ENCODE data around the gene SH3PXD2A.

Gene SH3PXD2A

DNA sequence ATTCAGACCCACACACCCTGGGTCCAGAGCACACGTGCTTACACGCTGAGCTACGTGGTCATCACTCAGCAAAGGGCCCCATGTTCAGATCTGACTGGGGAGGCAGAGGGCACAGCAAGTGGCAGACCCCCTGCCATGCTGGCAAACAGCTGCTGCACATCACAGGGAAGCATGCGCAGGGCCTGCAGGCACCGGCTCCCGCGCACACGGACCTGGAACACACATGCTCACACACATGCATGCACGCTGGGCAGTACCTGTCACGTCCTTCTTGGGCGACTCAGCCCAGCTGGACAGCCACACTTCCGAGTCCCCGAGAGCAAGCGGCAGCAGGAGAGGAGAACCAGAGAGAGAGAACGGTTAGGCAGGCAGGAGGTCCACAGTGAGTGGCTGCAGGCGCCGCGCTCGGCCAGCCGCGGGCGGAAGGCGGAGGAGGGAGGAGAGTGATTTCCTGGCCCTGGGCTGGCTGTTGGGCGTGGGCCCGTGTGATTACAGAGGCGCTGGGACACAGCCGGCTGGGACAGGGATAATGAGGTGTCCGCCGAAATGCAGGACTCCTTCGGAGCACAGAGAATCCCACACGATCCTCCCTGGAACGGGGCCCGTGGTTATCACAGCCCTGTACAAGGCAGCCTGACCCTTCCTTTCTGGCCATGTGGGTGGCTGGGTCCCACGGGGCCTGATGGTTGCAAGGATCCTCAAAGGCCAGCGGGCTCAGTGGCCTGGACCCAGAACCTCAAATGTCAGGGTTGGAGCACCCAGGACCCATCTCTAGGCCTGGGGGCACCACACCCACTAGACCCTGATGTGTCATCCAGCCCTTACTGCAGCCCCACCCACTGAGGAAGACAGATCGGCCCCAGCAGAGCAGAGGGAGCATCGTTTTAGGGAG lies 186.8 kb downstream of the SH3PXD2A start:
- peak overlapping the region; percentile 24 to 54 for H3K4me3 ChIP-seq (replicated peaks in 1 of 2; ENCODE audit: low read depth in 2 of 2, low read length in 2 of 2)
- peak; percentile 66 to 71 for DNase-seq (ENCODE audit: low read depth in 2 of 2)

DNA sequence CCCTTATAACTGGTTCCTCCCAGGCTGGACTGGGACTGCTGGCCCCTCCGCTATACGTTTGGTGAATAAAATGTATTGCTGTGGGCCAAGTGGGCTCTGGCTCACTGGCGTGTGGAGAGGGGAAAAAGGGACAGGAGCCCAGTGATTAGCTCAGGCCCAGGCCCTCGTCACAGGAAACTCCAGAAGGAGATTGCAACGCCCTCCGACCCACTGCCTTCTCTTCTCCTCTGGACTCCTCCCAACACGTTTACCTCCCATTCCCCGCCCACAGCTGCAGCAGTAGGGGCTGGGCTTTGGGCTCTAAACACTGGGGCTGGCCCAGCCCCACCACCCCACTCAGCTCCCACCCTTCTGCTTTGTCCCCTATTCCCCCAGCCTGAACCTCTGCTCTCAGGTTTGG lies 188.0 kb downstream of the SH3PXD2A start:
- peak overlapping the region in 1 of 2 donors; percentile 54 for H3K4me3 ChIP-seq (replicated peaks in 1 of 2; ENCODE audit: low read depth in 2 of 2, low read length in 2 of 2)
- TF ChIP-seq, protein P1, sequence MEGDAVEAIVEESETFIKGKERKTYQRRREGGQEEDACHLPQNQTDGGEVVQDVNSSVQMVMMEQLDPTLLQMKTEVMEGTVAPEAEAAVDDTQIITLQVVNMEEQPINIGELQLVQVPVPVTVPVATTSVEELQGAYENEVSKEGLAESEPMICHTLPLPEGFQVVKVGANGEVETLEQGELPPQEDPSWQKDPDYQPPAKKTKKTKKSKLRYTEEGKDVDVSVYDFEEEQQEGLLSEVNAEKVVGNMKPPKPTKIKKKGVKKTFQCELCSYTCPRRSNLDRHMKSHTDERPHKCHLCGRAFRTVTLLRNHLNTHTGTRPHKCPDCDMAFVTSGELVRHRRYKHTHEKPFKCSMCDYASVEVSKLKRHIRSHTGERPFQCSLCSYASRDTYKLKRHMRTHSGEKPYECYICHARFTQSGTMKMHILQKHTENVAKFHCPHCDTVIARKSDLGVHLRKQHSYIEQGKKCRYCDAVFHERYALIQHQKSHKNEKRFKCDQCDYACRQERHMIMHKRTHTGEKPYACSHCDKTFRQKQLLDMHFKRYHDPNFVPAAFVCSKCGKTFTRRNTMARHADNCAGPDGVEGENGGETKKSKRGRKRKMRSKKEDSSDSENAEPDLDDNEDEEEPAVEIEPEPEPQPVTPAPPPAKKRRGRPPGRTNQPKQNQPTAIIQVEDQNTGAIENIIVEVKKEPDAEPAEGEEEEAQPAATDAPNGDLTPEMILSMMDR (IDR thresholded peaks at IDR 0.05; ENCODE audit: low read depth, low read length) = no peak
- peak; percentile 69 to 92 for DNase-seq (ENCODE audit: low read depth in 2 of 2)

More for the DNA sequence above, 186.8 kb downstream of the SH3PXD2A start:
- TF ChIP-seq, protein P1 (IDR thresholded peaks at IDR 0.05; ENCODE audit: low read depth, low read length) = no peak

DNA sequence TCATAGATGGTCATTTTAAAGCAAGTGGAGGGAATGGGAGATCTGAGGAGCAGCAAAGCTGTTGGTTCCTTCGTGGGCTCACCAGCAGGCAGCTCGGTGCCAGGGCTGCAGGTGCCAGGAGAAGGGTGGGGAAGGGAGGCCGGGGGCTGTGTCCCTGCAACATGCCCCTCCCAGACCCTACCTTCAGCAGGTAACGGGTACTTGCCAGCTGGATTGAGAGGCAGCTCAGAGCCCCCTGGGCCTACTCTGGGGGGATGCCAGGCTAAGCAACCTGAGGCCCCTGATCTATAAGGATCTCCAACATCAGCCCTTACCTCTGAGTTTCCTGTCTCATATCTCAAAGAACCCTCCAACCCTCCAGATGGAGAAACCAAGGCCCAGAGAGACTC lies 188.6 kb downstream of the SH3PXD2A start:
- TF ChIP-seq, protein P1 (IDR thresholded peaks at IDR 0.05; ENCODE audit: low read depth, low read length) = no peak
- DNase-seq (ENCODE audit: low read depth in 2 of 2) = no peak
- H3K4me3 ChIP-seq (replicated peaks in 1 of 2; ENCODE audit: low read depth in 2 of 2, low read length in 2 of 2) = peak overlapping the region in 1 of 2 donors; percentile 54

DNA sequence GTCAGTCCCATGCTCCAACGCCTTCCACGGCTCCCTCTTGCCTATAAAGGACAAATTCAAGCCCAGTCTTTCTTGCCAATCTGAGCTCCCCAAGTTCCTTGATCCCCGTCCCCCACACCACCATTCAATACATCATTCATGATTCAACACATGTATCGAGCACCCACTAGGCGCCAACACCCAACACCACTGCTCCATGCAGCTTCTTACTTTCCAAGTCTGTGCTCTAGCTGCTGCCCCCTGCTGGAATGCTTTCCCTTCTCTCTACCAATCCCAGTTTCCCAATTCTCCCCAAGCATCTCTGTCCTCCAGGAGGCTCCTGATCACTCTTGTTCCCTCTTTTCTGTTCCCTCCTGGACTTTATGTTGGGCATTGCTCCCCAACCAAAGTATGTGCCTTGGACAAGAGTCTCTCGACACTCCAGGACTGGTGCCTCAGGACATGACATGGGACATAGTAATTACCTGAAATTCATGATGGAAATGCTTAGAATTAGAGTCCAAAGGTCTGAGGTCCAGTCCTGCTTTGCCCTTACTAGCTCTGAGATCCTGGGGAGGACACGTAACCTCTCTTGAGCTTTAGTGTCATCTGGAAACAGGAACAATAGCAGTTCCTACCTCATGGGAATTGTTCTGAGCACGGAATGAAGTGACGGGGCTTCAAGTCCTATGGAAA lies 189.2 kb downstream of the SH3PXD2A start:
- TF ChIP-seq, protein P1 (IDR thresholded peaks at IDR 0.05; ENCODE audit: low read depth, low read length) = peak; percentile 73
- no peak overlapping the region for H3K4me3 ChIP-seq (replicated peaks in 1 of 2; ENCODE audit: low read depth in 2 of 2, low read length in 2 of 2)
- peak; percentile 58 to 74 for DNase-seq (ENCODE audit: low read depth in 2 of 2)

DNA sequence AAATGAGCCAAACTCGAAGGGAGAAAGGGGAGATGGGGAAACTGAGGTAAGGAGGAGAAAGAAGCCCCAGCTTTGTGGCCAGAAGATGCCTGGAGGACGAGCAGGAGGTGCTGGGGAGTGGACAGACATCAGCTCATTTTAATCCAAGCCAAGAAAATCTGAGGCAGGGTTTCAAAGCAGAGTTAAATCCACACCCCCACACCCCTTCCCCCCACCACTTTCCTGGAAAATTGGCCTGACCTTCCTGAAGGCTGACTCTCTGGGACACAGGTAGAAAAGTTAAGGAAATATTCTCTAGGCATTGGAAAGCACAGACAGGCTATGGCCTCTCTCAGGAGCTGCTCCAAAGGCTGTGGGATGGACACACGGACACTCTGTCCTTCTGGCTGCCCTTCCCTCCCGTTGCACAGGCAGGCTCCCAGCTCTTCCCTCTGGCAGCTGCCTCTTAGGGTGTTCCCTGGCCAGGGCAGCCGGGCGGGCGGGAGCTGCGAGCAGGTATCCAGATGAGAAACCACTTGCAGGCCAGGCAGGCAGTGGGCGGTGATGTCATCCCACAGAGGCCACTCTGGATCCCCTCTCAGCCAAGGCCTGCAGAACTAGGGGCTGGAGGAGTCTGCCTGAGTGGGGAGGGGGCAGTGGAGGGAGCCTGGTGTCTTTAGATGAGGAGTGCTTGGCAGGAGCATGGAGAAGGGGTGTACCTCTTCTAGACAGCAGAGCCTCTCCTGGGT lies 190.1 kb downstream of the SH3PXD2A start:
- TF ChIP-seq, protein P1 (IDR thresholded peaks at IDR 0.05; ENCODE audit: low read depth, low read length) = no peak
- H3K4me3 ChIP-seq (replicated peaks in 1 of 2; ENCODE audit: low read depth in 2 of 2, low read length in 2 of 2) = no peak overlapping the region
- DNase-seq (ENCODE audit: low read depth in 2 of 2) = no peak

DNA sequence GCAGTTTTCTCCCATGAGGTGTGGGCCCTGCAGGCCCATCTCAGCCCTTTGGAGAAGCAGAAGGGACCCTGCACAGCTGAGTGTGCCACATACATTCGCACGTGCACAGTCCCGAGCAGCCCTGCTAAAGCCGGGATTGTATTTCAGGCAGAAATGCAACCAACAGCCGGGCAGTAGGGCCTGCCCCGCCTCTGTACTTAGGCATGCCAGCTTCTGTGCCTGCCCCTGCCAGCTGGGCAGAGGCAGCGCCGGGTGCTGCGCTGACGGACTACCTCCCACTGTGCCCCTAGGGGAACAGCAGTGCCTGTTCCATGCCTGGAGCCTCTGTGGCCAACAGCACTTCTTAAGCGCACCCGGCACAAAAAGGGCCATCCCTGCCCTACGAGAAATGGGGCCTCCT lies 191.6 kb downstream of the SH3PXD2A start:
- TF ChIP-seq, protein P1 (IDR thresholded peaks at IDR 0.05; ENCODE audit: low read depth, low read length) = no peak
- H3K4me3 ChIP-seq (replicated peaks in 1 of 2; ENCODE audit: low read depth in 2 of 2, low read length in 2 of 2) = no peak overlapping the region
- DNase-seq (ENCODE audit: low read depth in 2 of 2) = no peak

Measured in cardiac fibroblast (primary cell).